ENCODE data around the gene DNMT3B. TPM values are rescaled to one million over a fixed set of nuclear protein-coding genes. Genes with fewer than 3 reads are reported as not detected.

DNMT3B gene
- total and polyA plus RNA-seq, 9 of the 15 experiments (the other 6 are each of a cell fraction or from before 2014, with no cell fraction given), result 9.3 to 74.8 (median 49.1) TPM

DNA sequence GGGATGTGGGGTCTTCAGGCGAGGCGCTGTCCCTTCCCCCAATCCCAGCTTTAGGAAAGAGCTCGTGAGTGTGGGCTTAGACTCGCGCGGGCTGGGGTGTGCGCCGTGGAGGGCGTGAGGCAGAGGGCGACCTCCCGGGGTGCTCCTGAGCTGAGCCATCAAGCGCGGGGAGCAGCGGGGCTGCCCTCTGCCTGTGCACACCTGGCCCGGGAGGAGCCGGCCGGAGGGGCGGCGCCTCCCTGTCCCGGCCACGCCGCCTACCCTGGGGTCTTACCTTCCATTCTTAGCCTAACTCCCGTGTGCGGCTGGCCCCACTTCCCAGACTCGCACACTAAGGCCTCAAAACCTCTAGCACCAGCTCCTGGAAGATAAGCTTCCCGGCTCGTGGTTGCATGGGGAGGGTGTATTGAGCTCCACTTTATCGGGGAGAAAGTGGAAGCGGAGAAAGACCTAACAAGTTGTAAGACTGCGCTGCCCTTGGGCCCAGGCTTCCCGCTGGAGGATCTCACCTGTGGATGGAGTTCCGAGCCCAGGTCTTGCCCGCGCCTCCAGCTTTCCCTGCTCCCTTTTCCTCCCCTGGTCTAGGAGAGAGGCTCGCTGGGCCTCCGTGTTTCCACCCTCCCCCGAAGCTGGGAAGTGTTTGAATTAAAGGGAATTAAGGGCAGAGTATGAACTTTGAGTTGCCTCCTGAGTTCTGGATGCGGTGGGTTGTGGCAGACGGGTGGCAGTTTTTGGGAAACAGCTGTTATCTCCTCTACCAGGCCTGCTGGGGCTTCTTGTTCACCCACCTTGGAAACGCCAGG, 1.2 kb downstream of the DNMT3B start:
- H3K9me1 ChIP-seq (ENCODE audit: control insufficient read depth, insufficient read depth, low read length), result no peaks in the 10 kb centered on the region
- DNase-seq (ENCODE audit: extremely low read depth in 1 of 4, low spot score in 3 of 4), result peak; percentile 55 to 68 (median 67)
- 2% methylated on average over 36 of the region's 40 CpGs for whole genome bisulfite sequencing (ENCODE audit: insufficient coverage, low coverage, missing lambda C conversion rate)
- peaks cover 27 to 54% of the 10 kb centered on the region in 2 experiments; a peak in 4 of 5 replicates for H3K4me1 ChIP-seq (replicated peaks in 1 of 2; ENCODE audit: control insufficient read depth in 2 of 2, insufficient read depth in 2 of 2, low read length in 2 of 2)
- peak overlapping the region; percentile 90 for H3K4me3 ChIP-seq
- peak overlapping the region; percentile 89 for H3K4me2 ChIP-seq (ENCODE audit: insufficient read depth, low read length)
- peaks cover 33% of the 10 kb centered on the region; the same call in 2 of the 3 replicates for H3K36me3 ChIP-seq (ENCODE audit: control insufficient read depth, insufficient read depth, low read length)
- POLR2A ChIA-PET, result interaction anchor here (0.6 to 3.7 kb wide), 14 partner anchors 8 to 652 kb away, joined by 3 to 30 read pairs (median 6); partner anchors contain the start of gene COMMD7
- no peaks in the 10 kb centered on the region for H3K9me3 ChIP-seq (replicated peaks; ENCODE audit: control insufficient read depth, insufficient read depth, low read depth, low read length)
- TSS peak; percentile 61 for BruUV-seq (replicated peaks)
- in situ Hi-C loops (cut with MboI) (loop anchor here (5.0 kb wide), 1 partner anchor 81 kb away; no protein-coding TSS in a partner anchor), intact Hi-C loops (cut with micrococcal nuclease) (loop anchor here (2.0 to 5.0 kb wide), 2 partner anchors 21 to 81 kb away; partner anchors contain the start of gene COMMD7)
- CTCF ChIA-PET (ENCODE audit: low intra/inter-chr PET ratio), result no interaction called here
- H2AFZ ChIP-seq (ENCODE audit: low read depth, low read length), result peak overlapping the region; percentile 63; the same call in 1 of the 2 replicates
- H3K27me3 ChIP-seq (ENCODE audit: control insufficient read depth in 2 of 2, insufficient read depth in 2 of 2, low read length in 2 of 2), result no peaks in the 10 kb centered on the region
- peaks cover 57% of the 10 kb centered on the region for H3K79me2 ChIP-seq (ENCODE audit: control insufficient read depth, insufficient read depth, low read length)
- no peaks in the 10 kb centered on the region; the same call in 1 of the 2 replicates for H4K20me1 ChIP-seq (replicated peaks; ENCODE audit: control insufficient read depth, insufficient read depth, low read length)
- peak; percentile 49 for ATAC-seq
- H3K9ac ChIP-seq (ENCODE audit: insufficient read depth in 1 of 2, low read depth in 2 of 2, low read length in 2 of 2), result peak overlapping the region; percentile 86 to 90
- peak; percentile 54 for FAIRE-seq
- H3K27ac ChIP-seq (ENCODE audit: extremely low read depth, low read depth, low read length), result peak overlapping the region; percentile 86
- TF ChIP-seq SOX6 (IDR thresholded peaks at IDR 0.05) (0 out of 2 replicates have a peak, but pooled peaks have one; percentile 36), KLF1 (tag; IDR thresholded peaks at IDR 0.05) (no peak), MTA3 (IDR thresholded peaks at IDR 0.05; ENCODE audit: borderline replicate concordance) (peak; percentile 54; the same call in 1 of the 2 replicates), CCNT2 (IDR thresholded peaks at IDR 0.05; ENCODE audit: borderline replicate concordance, extremely low read depth, insufficient read length, low read depth, low read length) (peak; percentile 32), ESRRA (IDR thresholded peaks at IDR 0.05; ENCODE audit: borderline replicate concordance, low read depth) (0 out of 2 replicates have a peak, but pooled peaks have one; percentile 33), ZNF583 (CRISPR knock-in tag; IDR thresholded peaks at IDR 0.05) (peak; percentile 19; the same call in 1 of the 2 replicates), MYC (IDR thresholded peaks at IDR 0.05; ENCODE audit: low read depth, low read length) (no peak; the same call in 1 of the 2 replicates), MYC (CRISPR knock-in tag; IDR thresholded peaks at IDR 0.05; ENCODE audit: borderline replicate concordance, low read depth) (0 out of 2 replicates have a peak, but pooled peaks have one; percentile 20), ZFX (CRISPR knock-in tag; IDR thresholded peaks at IDR 0.05) (peak; percentile 59), KDM5B (IDR thresholded peaks at IDR 0.05; ENCODE audit: insufficient replicate concordance, low read depth, low read length) (peak; percentile 26)
- TF ChIP-seq, protein P1, sequence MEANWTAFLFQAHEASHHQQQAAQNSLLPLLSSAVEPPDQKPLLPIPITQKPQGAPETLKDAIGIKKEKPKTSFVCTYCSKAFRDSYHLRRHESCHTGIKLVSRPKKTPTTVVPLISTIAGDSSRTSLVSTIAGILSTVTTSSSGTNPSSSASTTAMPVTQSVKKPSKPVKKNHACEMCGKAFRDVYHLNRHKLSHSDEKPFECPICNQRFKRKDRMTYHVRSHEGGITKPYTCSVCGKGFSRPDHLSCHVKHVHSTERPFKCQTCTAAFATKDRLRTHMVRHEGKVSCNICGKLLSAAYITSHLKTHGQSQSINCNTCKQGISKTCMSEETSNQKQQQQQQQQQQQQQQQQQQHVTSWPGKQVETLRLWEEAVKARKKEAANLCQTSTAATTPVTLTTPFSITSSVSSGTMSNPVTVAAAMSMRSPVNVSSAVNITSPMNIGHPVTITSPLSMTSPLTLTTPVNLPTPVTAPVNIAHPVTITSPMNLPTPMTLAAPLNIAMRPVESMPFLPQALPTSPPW (CRISPR knock-in tag; IDR thresholded peaks at IDR 0.05), result no peak
- TF ChIP-seq, protein P2, sequence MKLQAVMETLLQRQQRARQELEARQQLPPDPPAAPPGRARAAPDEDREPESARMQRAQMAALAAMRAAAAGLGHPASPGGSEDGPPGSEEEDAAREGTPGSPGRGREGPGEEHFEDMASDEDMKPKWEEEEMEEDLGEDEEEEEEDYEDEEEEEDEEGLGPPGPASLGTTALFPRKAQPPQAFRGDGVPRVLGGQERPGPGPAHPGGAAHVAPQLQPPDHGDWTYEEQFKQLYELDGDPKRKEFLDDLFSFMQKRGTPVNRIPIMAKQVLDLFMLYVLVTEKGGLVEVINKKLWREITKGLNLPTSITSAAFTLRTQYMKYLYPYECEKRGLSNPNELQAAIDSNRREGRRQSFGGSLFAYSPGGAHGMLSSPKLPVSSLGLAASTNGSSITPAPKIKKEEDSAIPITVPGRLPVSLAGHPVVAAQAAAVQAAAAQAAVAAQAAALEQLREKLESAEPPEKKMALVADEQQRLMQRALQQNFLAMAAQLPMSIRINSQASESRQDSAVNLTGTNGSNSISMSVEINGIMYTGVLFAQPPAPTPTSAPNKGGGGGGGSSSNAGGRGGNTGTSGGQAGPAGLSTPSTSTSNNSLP (IDR thresholded peaks at IDR 0.05; ENCODE audit: borderline replicate concordance, low read depth, low read length), result no peak

Measured in K562 (cell line).